GM18502 (cell line): ENCODE results near the gene RHEX.

Experiments
- ATAC-seq: cut with Tn5 transposase; IDR thresholded peaks from one replicate; pipeline ENCODE4 v1.9.1; 2021; ENCODE audit warnings: mild to moderate bottlenecking; ENCODE audit not compliant: unreplicated experiment, poor library complexity

The RHEX gene

GRCh38 chr1:206144605-206145004, 91.6 kb downstream of the RHEX start:
- no peak for ATAC-seq

GRCh38 chr1:206145771-206146290, 92.9 kb downstream of the RHEX start:
- ATAC-seq: no peak
